Stromal cell of bone marrow (primary cell): Measurements from ENCODE around the gene AKAP13.
"Not testable (repeated sequence)": the region's sequence is repeated elsewhere in the genome, so short reads cannot be mapped to it uniquely, and the experiment has no call there.

Source experiments
- DNase-seq: peaks from one replicate; pipeline ENCODE4 v3.0.0-alpha.2; 2012; ENCODE audit warnings: low read depth

The AKAP13 gene

GRCh38 chr15:85412066-85412465 is 31.7 kb downstream of the AKAP13 start:
- peak; percentile 41 for DNase-seq

- DNase-seq: peak; percentile 64
Measured at GRCh38 chr15:85412956-85413854, 32.8 kb downstream of the AKAP13 start.

GRCh38 chr15:85414037-85414436 is 33.6 kb downstream of the AKAP13 start:
- DNase-seq: no peak

GRCh38 chr15:85414495-85414894 is 34.1 kb downstream of the AKAP13 start:
- no peak for DNase-seq

GRCh38 chr15:85414991-85415390 is 34.6 kb downstream of the AKAP13 start:
- no peak for DNase-seq

- no peak for DNase-seq
Measured at GRCh38 chr15:85415783-85416182, 35.4 kb downstream of the AKAP13 start.

- DNase-seq: no peak
Measured at GRCh38 chr15:85417276-85417675, 36.9 kb downstream of the AKAP13 start.

GRCh38 chr15:85419161-85419560 is 38.8 kb downstream of the AKAP13 start:
- no peak for DNase-seq

GRCh38 chr15:85421116-85421925 is 40.9 kb downstream of the AKAP13 start:
- no peak for DNase-seq

GRCh38 chr15:85422607-85423006 is 42.2 kb downstream of the AKAP13 start:
- DNase-seq: no peak

- no peak for DNase-seq
Measured at GRCh38 chr15:85423256-85423655, 42.9 kb downstream of the AKAP13 start.

- no peak for DNase-seq
Measured at GRCh38 chr15:85424154-85424553, 43.8 kb downstream of the AKAP13 start.

- no peak for DNase-seq
Measured at GRCh38 chr15:85426481-85426880, 46.1 kb downstream of the AKAP13 start.

GRCh38 chr15:85427286-85428028 is 47.1 kb downstream of the AKAP13 start:
- no peak for DNase-seq

GRCh38 chr15:85429522-85429921 is 49.1 kb downstream of the AKAP13 start:
- no peak for DNase-seq

GRCh38 chr15:85430406-85431204 is 50.2 kb downstream of the AKAP13 start:
- DNase-seq: no peak

GRCh38 chr15:85439996-85440395 is 59.6 kb downstream of the AKAP13 start:
- no peak for DNase-seq

GRCh38 chr15:85440451-85440850 is 60.0 kb downstream of the AKAP13 start:
- no peak for DNase-seq

- DNase-seq: not testable (repeated sequence)
Measured at GRCh38 chr15:85441854-85442253, 61.5 kb downstream of the AKAP13 start.

- no peak for DNase-seq
Measured at GRCh38 chr15:85443046-85443445, 62.6 kb downstream of the AKAP13 start.

GRCh38 chr15:85443593-85444087 is 63.2 kb downstream of the AKAP13 start:
- DNase-seq: no peak
